GM23338 (cell line): Measurements from ENCODE around the gene USP21. TPM values are rescaled to one million over a fixed set of nuclear protein-coding genes. Genes with fewer than 3 reads are reported as not detected.

Experiments used
- ATAC-seq: fragments of 200-7000 bp; cut with Tn5 transposase; 3 replicates; pipeline ENCODE4 v1.9.1; 2020
- DNase-seq: peaks from one replicate; pipeline ENCODE4 v3.0.0-alpha.2; 2015; ENCODE audit warnings: low spot score
- H2AFZ ChIP-seq: fragments of 200-600 bp; sonication (generic); 2 replicates; pipeline ENCODE4 v1.8.0; 2016; ENCODE audit warnings: antibody characterized with exemption, mild to moderate bottlenecking, moderate library complexity
- H3F3A ChIP-seq: fragments of 200-600 bp; sonication (generic); replicated peaks from 2 replicates; pipeline ENCODE4 v1.8.0; 2017; ENCODE audit warnings: antibody characterized with exemption, mixed run types, low read depth
- H3K27ac ChIP-seq: fragments of 200-600 bp; sonication (generic); 2 replicates; pipeline ENCODE4 v1.6.1; 2016; ENCODE audit warnings: low read depth
- H3K27me3 ChIP-seq: fragments of 200-600 bp; sonication (generic); 2 replicates; pipeline ENCODE4 v1.8.0; 2016; ENCODE audit warnings: mild to moderate bottlenecking, mixed run types, moderate library complexity; ENCODE audit not compliant: insufficient read depth
- H3K36me3 ChIP-seq: fragments of 200-600 bp; sonication (generic); 2 replicates; pipeline ENCODE4 v1.8.0; 2016; ENCODE audit warnings: mild to moderate bottlenecking; ENCODE audit not compliant: insufficient read depth
- H3K4me1 ChIP-seq: fragments of 200-600 bp; sonication (generic); 2 replicates; pipeline ENCODE4 v1.8.0; 2016; ENCODE audit warnings: mild to moderate bottlenecking, moderate library complexity; ENCODE audit not compliant: insufficient read depth
- H3K4me2 ChIP-seq: fragments of 200-600 bp; sonication (generic); 2 replicates; pipeline ENCODE4 v1.7.1; 2017; ENCODE audit warnings: mixed run types
- H3K4me3 ChIP-seq: fragments of 200-600 bp; sonication (generic); 2 replicates; pipeline ENCODE4 v1.6.1; 2016; ENCODE audit warnings: mixed run types
- H3K79me2 ChIP-seq: fragments of 200-600 bp; sonication (generic); replicated peaks from 2 replicates; pipeline ENCODE4 v1.8.0; 2017; ENCODE audit warnings: mild to moderate bottlenecking; ENCODE audit not compliant: insufficient read depth
- H3K9me2 ChIP-seq: fragments of 200-600 bp; sonication (generic); 2 replicates; pipeline ENCODE4 v1.8.0; 2017; ENCODE audit not compliant: insufficient read depth
- H4K20me1 ChIP-seq: fragments of 200-600 bp; sonication (generic); replicated peaks from 2 replicates; pipeline ENCODE4 v1.8.0; 2017; ENCODE audit warnings: mild to moderate bottlenecking; ENCODE audit not compliant: insufficient read depth
- H3K27ac Mint-ChIP-seq: 2 replicates; pipeline ENCODE4 v1.8.0; 2020; ENCODE audit warnings: inconsistent platforms, mild to moderate bottlenecking, moderate library complexity, mixed read lengths
- H3K27me3 Mint-ChIP-seq: 3 replicates; pipeline ENCODE4 v1.8.0; 2022; ENCODE audit warnings: low read depth, mild to moderate bottlenecking, moderate library complexity, mixed read lengths, inconsistent platforms; ENCODE audit not compliant: insufficient read depth, poor library complexity
- H3K36me3 Mint-ChIP-seq: 3 replicates; pipeline ENCODE4 v1.8.0; 2021; ENCODE audit warnings: low read depth, mild to moderate bottlenecking, inconsistent platforms, moderate library complexity, mixed read lengths
- H3K4me1 Mint-ChIP-seq: 3 replicates; pipeline ENCODE4 v1.8.0; 2020; ENCODE audit warnings: mild to moderate bottlenecking, inconsistent platforms, mixed read lengths
- H3K4me3 Mint-ChIP-seq: 3 replicates; pipeline ENCODE4 v1.8.0; 2021; ENCODE audit warnings: moderate library complexity, mild to moderate bottlenecking, inconsistent platforms, mixed read lengths
- H3K9me3 Mint-ChIP-seq: 3 replicates; pipeline ENCODE4 v1.8.0; 2020; ENCODE audit warnings: moderate library complexity, mild to moderate bottlenecking, inconsistent platforms, mixed read lengths
- ETS1 ChIP-seq: IDR thresholded peaks from 2 replicates; pipeline ENCODE4 v1.6.1; 2016; ENCODE audit warnings: antibody characterized with exemption
- EZH2 ChIP-seq: fragments of 200-600 bp; sonication (generic); IDR thresholded peaks from one replicate; pipeline ENCODE4 v1.8.0; 2017; ENCODE audit warnings: antibody characterized with exemption, mild to moderate bottlenecking, low read depth; ENCODE audit not compliant: unreplicated experiment
- EZH2phosphoT487 ChIP-seq: fragments of 200-600 bp; sonication (generic); IDR thresholded peaks from one replicate; pipeline ENCODE4 v1.8.1; 2018; ENCODE audit warnings: antibody characterized with exemption; ENCODE audit not compliant: unreplicated experiment
- JUNB ChIP-seq: IDR thresholded peaks from one replicate; pipeline ENCODE4 v1.6.1; 2016; ENCODE audit warnings: antibody characterized with exemption; ENCODE audit not compliant: unreplicated experiment
- NANOG ChIP-seq: IDR thresholded peaks from 2 replicates; pipeline ENCODE4 v1.6.1; 2016; ENCODE audit warnings: antibody characterized with exemption, borderline replicate concordance
- ZNF114 ChIP-seq: fragments of 250-450 bp; sonication (Bioruptor Pico); IDR thresholded peaks from 2 replicates; pipeline ENCODE4 v1.5.0; 2020; ENCODE audit warnings: mild to moderate bottlenecking, moderate library complexity
- ZNF462 ChIP-seq: fragments of 250-450 bp; sonication (Bioruptor Pico); IDR thresholded peaks from 2 replicates; pipeline ENCODE4 v1.5.0; 2020; ENCODE audit warnings: mild to moderate bottlenecking, moderate library complexity
- polyA plus RNA-seq: library from polyadenylated mRNA; unstranded; fragments of >200 nt; fragmentation: Nextera tagmentation; extraction: Ambion mirVana; gene quantifications from 2 replicates; pipeline ENCODE4 v1.2.1, GENCODE V29; 2016
- total RNA-seq: library from RNA; depleted of rRNA; stranded (reverse); fragments of >200 nt; shearing (Covaris generic); gene quantifications from 2 replicates; pipeline ENCODE4 v1.2.3, GENCODE V29; 2014

USP21 gene
- total and polyA plus RNA-seq, 2 experiments from 2014 or later = 17.9 to 25.6 TPM

GRCh38 chr1:161159087-161159912 is at the start of gene USP21 (continued):
- TF ChIP-seq ZNF462 (CRISPR knock-in tag) (no peak), EZH2 (no peak), EZH2phosphoT487 (no peak)

- H3K36me3 Mint-ChIP-seq = peaks cover 4% of the 10 kb centered on the region; the same call in 1 of the 3 replicates
- no peak for TF ChIP-seq ZNF114
- no peak for TF ChIP-seq JUNB
- TF ChIP-seq EZH2phosphoT487 = no peak
- no peak for TF ChIP-seq NANOG
- no peak for TF ChIP-seq ZNF462 (CRISPR knock-in tag)
- no peak for TF ChIP-seq ETS1
- no peak for TF ChIP-seq EZH2
Observed at GRCh38 chr1:161111117-161111516, 48.2 kb upstream of the USP21 start.

More at GRCh38 chr1:161111117-161111516, 48.2 kb upstream of the USP21 start:
- Mint-ChIP-seq H3K4me3 (no peak overlapping the region), H3K9me3 (no peaks in the 10 kb centered on the region), H3K27ac (no peak overlapping the region), H3K27me3 (no peaks in the 10 kb centered on the region), H3K4me1 (no peaks in the 10 kb centered on the region; the same call in 2 of the 3 replicates)
- no peak for DNase-seq
- no peak overlapping the region for H2AFZ ChIP-seq
- H3K4me1 ChIP-seq = peaks cover under 1% of the 10 kb centered on the region; the same call in 1 of the 2 replicates
- H3K4me2 ChIP-seq = no peak overlapping the region
- H3K9me2 ChIP-seq = no peaks in the 10 kb centered on the region
- peaks cover 45% of the 10 kb centered on the region for H4K20me1 ChIP-seq
- no peak for ATAC-seq
- no peaks in the 10 kb centered on the region; the same call in 1 of the 2 replicates for H3K36me3 ChIP-seq
- no peaks in the 10 kb centered on the region for H3K27me3 ChIP-seq
- no peak overlapping the region for H3K27ac ChIP-seq
- no peak overlapping the region for H3K4me3 ChIP-seq
- 0 out of 2 replicates have a peak, but pooled peaks cover 8% of the 10 kb centered on the region for H3F3A ChIP-seq
- peaks cover 94% of the 10 kb centered on the region for H3K79me2 ChIP-seq
